ENCODE measurements around the gene CD55. TPM values are rescaled to one million over a fixed set of nuclear protein-coding genes. Genes with fewer than 3 reads are reported as not detected.

Gene CD55
- total and polyA plus RNA-seq, 2 of the 8 experiments (the other 6 are each of a cell fraction or from before 2014, with no cell fraction given), result 20.1 to 22.8 TPM

GRCh38 chr1:207321079-207321789 lies at the start of gene CD55 (continued):
- TF ChIP-seq SRF (IDR thresholded peaks at IDR 0.05; ENCODE audit: low read depth, low read length), result no peak
- no peak for TF ChIP-seq HDAC2 (IDR thresholded peaks at IDR 0.05; ENCODE audit: borderline replicate concordance in 1 of 2, low read depth in 2 of 2, low read length in 2 of 2)
- peak; percentile 49 for TF ChIP-seq SAP30 (IDR thresholded peaks at IDR 0.05; ENCODE audit: insufficient read depth, insufficient replicate concordance, low read length)
- TF ChIP-seq RNF2 (IDR thresholded peaks at IDR 0.05; ENCODE audit: borderline replicate concordance, low read depth, low read length, missing control alignments, poor library complexity, severe bottlenecking), result no peak
- peak; percentile 72 for TF ChIP-seq E2F6 (IDR thresholded peaks at IDR 0.05)
- TF ChIP-seq MAX (IDR thresholded peaks at IDR 0.05), result peak; percentile 74
- peak; percentile 70 for TF ChIP-seq BRCA1 (IDR thresholded peaks at IDR 0.05; ENCODE audit: low read depth, low read length)
- TF ChIP-seq EP300 (IDR thresholded peaks at IDR 0.05; ENCODE audit: borderline replicate concordance in 1 of 2, low read depth in 2 of 2, low read length in 2 of 2), result no peak
- peak; percentile 2 for TF ChIP-seq NANOG (IDR thresholded peaks at IDR 0.05; ENCODE audit: insufficient read depth, low read depth, low read length, poor library complexity, severe bottlenecking)
- TF ChIP-seq POLR2A (IDR thresholded peaks at IDR 0.05; ENCODE audit: control extremely low read depth in 1 of 2, low read depth in 2 of 2, low read length in 2 of 2), result peak; percentile 76 to 84
- TF ChIP-seq TAF7 (optimal IDR thresholded peaks at IDR 0.05; ENCODE audit: borderline replicate concordance, low read depth, low read length), result peak; percentile 94
- peak; percentile 88 for TF ChIP-seq TBP (IDR thresholded peaks at IDR 0.05; ENCODE audit: low read depth, low read length)
- 0 out of 2 replicates have a peak, but pooled peaks have one; percentile 8 for TF ChIP-seq TCF12 (IDR thresholded peaks at IDR 0.05; ENCODE audit: low read depth, low read length)
- TF ChIP-seq, protein P1, sequence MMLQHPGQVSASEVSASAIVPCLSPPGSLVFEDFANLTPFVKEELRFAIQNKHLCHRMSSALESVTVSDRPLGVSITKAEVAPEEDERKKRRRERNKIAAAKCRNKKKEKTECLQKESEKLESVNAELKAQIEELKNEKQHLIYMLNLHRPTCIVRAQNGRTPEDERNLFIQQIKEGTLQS (IDR thresholded peaks at IDR 0.05; ENCODE audit: insufficient read depth, low read depth, low read length), result no peak
- no peak for TF ChIP-seq JUN (IDR thresholded peaks at IDR 0.05; ENCODE audit: low read depth, low read length)
- no peak for TF ChIP-seq RXRA (IDR thresholded peaks at IDR 0.05; ENCODE audit: insufficient read depth, low read depth, low read length)
- no peak for TF ChIP-seq ATF2 (IDR thresholded peaks at IDR 0.05; ENCODE audit: low read length)
- TF ChIP-seq CHD2 (IDR thresholded peaks at IDR 0.05; ENCODE audit: low read length), result peak; percentile 91
- TF ChIP-seq YY1 (IDR thresholded peaks at IDR 0.05; ENCODE audit: low read depth, low read length), result peak; percentile 78
